Measurements from ENCODE around the gene WDR72.

DNA sequence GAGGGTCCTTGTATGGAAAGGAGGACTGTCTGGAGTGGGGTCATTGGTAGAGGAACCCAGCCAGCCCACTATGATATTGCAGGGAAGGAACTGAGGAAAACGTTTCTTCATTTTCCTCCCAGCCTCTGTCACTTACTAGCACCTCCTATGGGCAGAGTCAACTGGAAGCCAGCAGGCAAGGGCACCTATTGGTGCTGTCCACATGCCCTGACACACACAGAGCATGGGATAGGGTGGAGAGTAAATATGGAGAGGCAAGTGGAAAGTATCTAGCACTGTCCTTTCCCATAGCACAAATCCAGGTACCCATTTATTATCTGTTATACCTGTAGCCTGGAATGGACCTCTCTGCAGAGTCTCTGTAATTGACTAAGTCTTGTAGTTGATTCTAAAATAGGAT lies 285.6 kb downstream of the WDR72 start:
- peak in 1 of 3 experiments; percentile 9; a peak in 1 of 4 replicates for TF ChIP-seq CTCF (IDR thresholded peaks at IDR 0.05; ENCODE audit: control extremely low read depth in 1 of 3, insufficient read depth in 1 of 3, low read depth in 1 of 3, low read length in 3 of 3)
- no peak for TF ChIP-seq E2F6 (IDR thresholded peaks at IDR 0.05)
- TF ChIP-seq RXRA (IDR thresholded peaks at IDR 0.05; ENCODE audit: insufficient read depth, low read depth, low read length) = no peak
- no peak for TF ChIP-seq BRCA1 (IDR thresholded peaks at IDR 0.05; ENCODE audit: low read depth, low read length)
- no peak for TF ChIP-seq POLR2A (IDR thresholded peaks at IDR 0.05; ENCODE audit: control extremely low read depth in 1 of 2, low read depth in 2 of 2, low read length in 2 of 2)
- no peak for TF ChIP-seq EP300 (IDR thresholded peaks at IDR 0.05; ENCODE audit: borderline replicate concordance in 1 of 2, low read depth in 2 of 2, low read length in 2 of 2)
- TF ChIP-seq CREB1 (IDR thresholded peaks at IDR 0.05) = no peak
- TF ChIP-seq BCL11A (IDR thresholded peaks at IDR 0.05; ENCODE audit: low read depth in 2 of 2, low read length in 2 of 2) = no peak
- TF ChIP-seq TCF12 (IDR thresholded peaks at IDR 0.05; ENCODE audit: low read depth, low read length) = no peak
- TF ChIP-seq TAF7 (optimal IDR thresholded peaks at IDR 0.05; ENCODE audit: borderline replicate concordance, low read depth, low read length) = no peak
- no peak for TF ChIP-seq ATF2 (IDR thresholded peaks at IDR 0.05; ENCODE audit: low read length)
